GM18873 (cell line): ENCODE data around the gene ABCC12.

Experiments
- ATAC-seq: cut with Tn5 transposase; IDR thresholded peaks from one replicate; pipeline ENCODE4 v1.9.1; 2021; ENCODE audit warnings: mild to moderate bottlenecking, moderate library complexity, moderate number of reproducible peaks; ENCODE audit not compliant: unreplicated experiment, low FRiP score

ABCC12 gene

DNA sequence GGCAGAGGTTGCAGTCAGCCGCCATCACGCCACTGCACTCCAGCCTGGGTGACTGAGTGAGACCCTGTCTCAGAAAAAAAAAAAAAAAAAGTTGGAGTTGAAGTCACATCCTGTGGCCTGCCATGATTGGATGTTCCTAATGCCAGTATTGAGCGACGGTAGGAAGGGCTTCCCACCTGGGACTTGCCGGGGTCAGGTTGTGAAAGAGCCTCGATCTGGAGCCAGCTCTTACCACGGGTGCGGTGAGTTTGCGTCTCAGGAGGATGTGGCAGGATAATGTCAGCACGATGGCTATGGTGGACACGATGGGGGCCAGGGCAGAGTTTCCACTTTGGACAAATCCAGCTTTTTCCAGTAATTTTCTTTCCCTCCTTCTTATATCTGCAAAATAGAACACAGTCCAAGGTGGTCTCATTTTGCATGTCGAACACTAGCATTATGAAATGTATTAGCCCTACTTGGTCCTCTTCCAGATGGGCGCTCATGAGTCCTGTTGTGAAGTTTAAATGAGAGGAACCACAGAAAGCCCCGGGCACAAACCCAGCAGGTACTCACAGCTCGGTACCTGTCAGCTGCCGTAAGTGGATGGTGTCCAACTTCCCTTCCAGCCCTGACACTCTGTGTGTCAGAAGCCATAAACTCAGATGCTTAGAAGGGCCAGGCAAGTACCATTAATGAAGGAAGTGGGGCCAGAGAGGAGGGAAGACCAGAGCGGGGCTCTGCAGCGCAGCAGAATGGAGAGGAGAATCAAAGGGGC is 22.2 kb downstream of the ABCC12 start:
- ATAC-seq: no peak

DNA sequence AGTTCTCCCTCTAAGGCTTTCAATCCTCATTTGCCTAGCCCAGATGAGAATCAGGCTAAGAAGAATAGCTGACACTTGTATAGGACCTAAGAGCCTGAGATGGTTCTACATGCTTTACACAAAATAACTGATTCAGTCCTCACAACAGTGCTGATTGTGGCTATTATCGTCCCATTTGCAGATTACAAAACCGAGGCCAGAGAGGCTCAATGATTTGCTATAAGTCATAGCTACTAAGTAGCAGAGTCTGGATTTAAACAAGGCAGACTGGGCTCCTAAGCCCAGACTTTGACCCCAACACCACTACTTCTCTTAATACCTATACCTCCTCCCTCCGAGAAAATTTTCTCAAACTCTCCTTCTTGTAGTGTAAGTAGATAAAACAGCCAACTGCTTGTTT is 23.1 kb downstream of the ABCC12 start:
- ATAC-seq: no peak

DNA sequence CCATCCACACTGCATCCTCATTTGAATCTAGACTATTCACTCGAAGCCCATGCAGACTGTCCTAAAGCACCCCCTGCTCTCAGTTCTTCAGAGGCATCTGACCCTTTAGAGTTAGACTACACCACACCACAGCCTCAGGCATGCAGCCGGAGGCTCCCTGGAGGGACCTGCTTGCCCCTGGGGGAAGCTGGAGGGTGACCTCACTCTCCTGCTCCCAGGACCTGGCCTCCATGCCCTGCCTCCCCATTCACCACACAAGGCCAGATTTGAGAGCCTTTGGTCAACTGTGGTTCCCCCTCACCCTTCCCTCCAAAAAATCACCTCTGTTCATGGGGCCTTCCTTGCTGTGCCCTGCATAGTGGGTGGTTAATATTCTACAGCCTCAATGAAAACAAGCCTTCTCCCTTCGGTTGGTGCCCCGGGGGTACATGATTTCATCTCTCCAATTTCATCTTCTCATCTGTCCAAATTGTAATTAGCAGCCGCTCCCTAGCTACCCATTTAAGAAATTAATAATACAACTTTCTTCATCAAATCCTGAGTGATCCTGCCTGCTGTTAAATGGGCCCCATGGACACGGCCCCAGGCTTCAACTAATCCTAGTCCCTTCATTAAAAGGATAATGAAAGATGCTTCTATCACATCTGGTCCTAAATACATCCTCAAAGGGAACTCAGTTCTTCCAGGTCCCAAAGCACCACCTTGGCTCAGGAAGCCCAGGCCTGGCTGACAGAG is 24.4 kb downstream of the ABCC12 start:
- ATAC-seq: no peak

DNA sequence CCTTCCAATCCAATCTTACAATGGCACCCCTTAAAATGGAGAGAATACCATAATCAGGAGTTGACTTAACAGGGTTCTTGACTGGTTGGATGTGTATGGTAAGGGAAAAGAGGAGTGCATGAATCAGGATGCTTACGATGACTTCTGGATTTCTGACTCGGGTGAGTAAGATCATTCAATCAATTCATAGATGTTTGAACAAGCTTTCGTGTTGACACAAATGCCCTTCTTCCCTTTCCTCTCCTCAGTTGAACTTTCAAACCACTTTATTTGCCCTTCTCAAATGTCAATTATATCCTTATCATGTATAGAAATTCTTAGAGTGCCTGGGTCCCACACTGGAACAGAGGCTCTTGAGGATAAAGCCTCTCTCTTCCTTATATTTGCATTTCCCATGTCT is 25.9 kb downstream of the ABCC12 start:
- ATAC-seq: no peak

DNA sequence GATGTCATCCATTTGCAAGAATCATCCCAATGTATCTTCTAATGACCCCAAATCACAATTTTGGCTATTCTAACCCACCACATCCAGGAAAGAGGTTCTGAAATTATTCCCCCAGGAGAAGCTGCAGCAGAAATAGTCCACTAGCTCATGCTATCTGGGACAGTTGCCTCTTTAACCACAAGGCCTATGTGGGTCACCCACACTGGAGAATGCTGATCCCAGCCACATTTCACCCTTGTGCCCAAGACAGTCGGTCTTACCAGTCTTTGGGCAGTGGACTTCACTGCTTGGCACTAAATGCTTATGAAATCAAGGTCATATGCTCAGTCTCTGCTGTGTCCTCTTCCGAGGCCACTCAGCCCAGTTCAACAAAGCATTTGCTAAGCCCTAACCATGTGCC is 27.0 kb downstream of the ABCC12 start:
- ATAC-seq: no peak

DNA sequence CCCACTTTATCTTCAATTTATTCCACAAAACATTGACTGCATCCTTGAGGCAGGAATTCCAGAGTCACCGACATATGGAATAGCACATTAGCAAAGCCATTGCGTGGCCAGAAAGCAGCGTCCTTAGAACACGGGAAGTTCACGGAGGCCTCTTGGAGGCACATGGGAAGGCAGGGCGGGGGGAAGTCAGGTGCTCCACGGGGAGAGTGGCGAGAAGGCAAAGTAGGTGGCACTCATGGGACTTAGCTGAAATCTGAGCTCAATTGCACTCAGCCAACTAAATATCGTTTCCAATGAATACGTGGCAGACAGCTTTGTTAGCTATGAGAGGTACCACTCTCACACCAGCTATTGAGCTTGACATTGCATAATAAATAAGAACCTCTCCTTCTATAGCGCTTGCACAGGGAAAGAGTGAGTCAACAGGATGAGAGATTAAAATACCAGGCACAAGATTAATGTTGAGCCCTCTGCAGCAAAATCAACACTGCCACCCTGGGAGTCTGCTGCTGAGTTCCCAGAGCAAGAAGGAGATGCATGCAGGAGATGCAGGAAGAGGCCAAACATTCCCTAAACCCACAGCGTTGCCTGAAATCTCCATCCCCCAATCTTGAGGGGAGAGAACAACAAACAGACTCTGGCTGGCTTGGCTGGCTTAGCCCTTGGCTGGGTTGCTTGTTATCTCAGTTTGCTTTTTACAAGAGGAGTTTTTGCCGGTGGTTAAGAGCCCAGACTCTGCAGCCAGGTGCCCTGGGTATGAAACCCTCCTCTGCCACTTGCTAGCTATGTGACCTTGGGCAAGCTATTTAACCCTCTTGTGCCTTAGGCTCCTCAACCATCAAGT is 28.8 kb downstream of the ABCC12 start:
- no peak for ATAC-seq

DNA sequence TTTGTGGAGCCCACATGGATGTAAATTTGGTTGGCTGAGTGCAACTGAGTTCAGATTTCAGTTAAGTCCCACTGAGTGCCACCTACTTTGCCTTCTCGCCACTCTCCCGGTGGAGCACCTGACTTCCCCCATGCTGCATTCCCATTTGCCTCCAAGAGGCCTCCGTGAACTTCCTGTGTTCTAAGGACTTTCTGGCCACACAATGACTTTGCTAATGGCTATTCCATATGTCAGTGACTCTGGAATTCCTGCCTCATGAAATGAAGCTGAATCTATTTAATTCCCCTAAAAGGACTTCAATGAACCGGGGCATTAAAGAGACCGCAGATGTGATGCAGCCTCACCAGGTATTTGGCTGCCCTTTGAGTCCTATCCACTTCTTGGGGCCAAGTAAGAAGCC is 29.9 kb downstream of the ABCC12 start:
- ATAC-seq: no peak

DNA sequence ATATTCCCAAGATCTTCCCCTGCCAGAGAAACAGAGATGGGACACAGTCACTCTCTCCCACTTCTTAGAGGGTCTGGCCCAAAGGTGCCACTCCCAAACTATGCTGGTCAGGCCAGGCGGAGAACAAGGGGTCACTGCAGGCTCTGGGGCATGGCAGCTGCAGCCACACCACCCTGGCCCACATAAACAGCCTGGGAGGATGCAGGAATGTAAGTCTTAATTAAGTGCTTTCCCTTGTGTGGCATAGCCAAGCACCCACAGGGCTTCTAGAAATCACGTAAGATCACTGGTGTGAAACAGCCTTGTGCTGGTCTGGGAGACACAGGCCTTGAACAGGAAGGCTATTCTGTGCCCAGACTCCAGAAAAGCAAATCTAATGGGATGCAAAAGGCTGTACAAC is 31.5 kb downstream of the ABCC12 start:
- no peak for ATAC-seq

DNA sequence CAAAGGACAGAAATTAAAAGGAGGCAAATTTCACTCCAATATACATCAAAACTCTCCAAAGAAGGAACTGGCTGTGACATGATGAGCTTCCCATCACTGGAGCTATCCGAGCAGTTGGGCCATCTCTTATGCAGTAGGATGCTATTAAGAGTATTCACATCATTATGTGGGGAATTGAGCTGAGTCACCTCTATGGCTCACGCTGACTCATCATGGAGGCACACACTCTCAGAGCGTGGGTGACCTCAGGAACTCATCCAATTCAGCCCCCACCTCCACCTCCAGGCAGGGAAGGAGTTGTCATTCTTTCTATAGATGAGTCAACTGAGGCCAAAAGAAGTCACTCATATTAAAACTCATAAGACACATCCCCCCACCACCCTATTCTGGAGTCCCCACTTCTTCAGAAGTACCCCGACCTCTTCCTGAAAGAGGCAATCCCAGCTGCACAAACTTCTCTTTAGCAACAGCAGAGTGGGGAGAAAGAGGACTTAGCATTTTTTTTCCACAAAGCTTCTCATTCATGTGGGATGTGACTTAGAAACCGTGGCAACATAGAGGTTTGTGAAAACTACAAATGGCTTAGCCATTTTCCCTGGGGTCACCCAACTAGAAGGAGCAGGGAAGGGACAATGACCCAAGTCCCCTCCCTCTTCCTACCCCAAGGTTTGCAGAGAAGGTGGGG is 32.5 kb downstream of the ABCC12 start:
- ATAC-seq: no peak

DNA sequence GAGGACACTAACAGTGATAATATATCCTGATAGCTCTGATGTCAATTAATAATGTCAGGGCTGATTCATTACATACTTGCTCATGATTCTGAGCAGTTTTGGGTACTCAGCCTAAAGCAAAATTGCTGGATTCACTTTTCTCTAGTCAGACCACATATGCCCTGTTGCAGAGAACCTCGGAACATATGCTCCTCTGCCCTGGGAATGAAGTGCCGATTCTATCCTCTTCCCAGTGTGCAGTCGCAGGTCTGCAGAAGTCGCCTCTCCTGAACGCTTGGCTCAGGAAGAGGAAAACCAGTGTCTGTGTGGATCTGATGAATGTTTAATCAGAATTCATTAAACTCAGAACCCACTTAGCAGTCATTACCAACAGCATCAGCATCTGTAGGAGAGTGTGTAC is 34.5 kb downstream of the ABCC12 start:
- no peak for ATAC-seq

DNA sequence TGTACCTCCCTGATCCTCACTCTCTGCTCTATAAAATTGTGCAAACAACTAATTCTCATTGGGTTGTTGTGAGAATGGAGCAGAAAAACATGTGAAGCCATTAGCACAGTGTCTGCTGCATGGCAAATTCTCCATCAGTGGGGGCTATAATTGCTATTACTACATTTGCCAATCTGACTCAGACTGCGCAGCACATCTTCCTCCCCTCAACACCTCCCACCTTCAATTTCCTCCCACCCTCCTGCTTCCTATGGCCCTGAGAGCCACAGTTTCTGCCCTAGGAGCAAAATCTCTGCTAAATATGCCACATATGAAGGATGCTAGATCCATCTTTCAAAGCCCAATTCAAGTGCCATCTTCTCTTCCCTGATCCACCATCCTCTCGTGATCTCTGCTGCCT is 37.0 kb downstream of the ABCC12 start:
- no peak for ATAC-seq

DNA sequence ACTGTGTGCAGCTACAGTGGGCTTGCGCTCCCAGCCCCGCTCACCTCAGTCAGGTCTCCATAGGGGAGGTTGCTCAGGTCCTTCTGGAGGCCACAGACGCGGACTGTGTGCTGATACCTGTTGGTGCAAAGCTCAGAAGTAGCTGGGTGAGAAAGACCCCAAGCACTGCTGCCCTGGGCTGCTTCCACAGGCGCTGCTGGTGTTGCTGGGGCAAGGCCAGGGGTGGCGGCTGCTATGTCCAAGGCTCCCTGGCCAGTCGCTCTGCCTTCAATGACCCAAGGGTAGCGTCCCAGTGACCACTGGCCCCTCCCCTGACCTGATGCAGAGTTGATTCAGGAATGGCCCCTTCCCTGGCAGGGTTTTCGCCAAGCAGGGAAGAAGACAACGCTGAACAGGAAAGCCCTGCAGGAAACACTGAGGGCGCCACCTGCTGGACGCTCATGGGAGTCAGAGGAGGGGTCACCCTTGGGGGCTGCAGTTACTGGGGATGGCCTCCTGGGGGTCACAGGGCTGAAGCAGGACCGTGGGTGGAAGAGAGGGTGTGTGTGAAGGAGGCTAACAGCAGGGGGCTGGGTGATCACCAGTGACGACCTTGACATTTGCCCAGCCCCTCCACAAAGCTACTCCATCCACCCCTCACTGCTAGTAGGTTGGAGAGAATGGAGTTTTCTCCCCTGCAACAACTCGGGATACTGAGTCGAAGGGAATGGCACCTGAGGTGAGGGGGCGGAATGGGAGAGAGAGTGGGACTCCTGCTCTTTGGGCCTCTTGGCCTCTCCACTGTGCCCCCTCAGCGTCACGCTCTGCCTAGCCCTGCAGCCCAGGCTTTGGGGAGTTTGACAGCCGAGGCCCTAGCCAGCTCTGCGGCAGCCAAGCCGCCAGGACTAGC is 38.3 kb downstream of the ABCC12 start:
- ATAC-seq: no peak

DNA sequence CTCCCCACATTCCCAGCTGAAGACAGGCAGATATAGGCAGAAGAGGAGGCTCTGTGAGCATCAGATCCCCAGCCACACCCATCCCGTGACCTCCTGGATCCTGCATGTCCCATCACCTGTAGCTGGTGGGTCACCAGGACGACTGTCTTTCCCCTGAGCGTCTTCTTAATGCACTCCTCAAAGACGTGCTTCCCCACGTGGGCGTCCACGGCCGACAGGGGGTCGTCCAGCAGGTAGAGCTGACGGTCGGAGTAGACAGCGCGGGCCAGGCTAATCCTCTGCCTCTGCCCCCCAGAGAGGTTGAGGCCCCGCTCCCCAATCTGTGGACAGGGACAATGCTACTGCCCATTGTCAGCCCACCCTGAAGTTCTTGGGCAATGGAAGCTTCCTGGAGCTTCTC is 40.5 kb downstream of the ABCC12 start:
- no peak for ATAC-seq

DNA sequence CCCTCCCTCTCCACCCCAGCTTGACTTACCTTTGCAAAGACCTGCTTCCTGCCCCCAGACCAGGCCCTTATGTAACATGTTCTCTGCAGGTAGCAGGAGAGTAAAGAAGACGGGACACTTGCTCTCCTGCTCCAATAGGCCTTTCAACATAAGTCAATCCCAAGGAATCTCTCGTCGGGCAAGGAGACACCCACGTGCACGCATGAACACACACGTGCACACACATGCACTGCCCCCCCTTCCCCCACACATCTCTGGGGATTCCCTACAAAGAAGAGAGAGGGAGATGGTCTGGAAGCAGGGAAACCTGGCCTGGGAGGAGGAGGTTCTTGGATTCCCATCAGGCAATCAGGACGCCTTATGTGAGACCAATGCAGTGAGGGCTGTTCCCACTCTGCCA is 41.4 kb downstream of the ABCC12 start:
- no peak for ATAC-seq

DNA sequence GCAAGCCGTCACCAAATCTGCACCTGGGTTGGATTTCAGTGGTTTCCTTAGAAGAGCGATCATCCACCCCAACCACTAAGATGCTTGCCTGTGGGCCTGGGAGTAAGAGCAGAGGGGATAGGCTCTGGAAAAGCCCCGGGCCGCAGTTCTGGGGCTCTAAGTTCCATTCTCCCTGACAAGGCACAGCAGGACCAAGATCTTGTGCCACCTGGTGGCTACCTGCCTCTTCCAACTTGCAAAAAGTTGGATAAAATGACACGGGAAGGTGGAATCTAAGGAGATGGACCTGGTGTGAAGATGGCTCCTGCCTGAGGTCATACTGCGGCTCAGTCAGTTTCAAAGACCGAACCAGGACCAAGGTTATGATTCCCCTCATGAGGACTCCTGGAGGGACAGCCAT is 42.3 kb downstream of the ABCC12 start:
- ATAC-seq: no peak

DNA sequence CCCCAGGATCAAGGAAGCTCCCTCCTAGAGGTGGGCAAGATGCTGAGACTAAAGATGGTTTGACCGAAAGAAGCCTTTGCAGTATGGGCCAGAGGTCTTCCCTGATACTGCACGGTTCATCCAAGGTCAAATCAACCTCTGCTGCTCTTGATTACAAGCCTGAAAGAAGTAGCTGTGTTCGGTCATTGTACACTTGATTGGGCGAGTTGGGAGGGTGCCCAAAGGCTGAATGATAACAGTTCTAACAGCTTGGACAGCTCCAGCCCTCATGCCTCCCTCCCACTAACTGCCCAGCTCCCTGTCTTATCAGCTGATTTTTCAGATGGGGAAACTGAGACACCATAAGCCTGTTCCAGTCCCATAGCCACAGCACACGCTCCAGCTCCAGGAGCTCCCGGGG is 42.8 kb downstream of the ABCC12 start:
- no peak for ATAC-seq

DNA sequence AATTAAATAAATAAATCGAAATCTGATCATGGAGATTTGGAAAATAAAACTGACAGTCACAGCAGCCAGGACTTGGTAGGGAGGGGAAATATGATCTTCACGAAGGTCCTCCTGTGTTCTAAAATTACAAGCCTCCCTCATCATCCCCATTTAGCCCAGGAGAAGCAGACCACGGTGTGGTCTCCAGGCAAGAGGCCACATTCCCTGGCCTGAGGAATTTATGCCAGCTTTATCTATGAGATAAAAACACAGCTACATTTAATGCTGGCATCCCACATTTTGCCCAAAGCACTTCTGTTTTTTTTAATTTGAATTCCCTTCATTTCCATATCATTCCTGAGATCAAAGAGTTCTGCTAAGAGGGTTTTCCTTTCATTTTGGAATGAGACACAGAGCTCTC is 43.2 kb downstream of the ABCC12 start:
- ATAC-seq: no peak

DNA sequence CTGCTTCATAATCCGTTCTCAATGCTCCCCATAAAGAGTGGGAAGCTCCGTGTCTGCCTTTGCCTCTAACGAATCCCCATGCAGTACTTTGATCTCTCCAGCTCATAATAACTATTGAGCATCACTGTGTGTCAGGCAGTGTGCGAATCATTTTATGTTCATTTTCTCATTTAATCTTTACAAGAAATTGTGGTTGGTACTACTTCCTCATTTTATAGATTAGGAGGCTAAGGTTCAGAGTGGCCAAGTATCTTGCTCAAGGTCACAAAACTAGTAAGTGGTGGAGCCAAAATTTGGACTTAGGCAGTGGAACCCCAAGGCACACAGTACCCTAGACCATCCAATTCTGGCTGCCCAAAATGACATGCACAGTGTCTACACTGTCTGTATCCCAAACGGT is 44.8 kb downstream of the ABCC12 start:
- ATAC-seq: no peak

DNA sequence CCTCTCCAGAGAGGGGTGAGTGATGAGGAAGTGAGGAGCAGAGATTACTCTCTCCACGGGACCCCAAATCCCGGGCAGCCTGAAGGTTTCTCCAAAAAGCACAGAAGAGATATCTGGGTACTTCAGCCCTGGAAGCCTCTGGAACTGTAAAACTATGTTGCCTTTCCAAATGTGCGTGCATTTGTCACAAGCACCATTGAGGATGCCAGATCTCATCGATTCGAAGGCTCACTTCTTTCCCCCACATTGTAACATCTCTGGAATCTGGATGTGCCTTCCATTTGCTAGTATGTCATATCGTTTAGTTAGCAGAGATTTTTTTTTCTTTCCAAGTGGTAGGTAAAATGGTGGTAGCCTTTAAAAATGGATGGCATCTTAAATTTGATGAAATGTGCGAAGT is 45.8 kb downstream of the ABCC12 start:
- no peak for ATAC-seq

DNA sequence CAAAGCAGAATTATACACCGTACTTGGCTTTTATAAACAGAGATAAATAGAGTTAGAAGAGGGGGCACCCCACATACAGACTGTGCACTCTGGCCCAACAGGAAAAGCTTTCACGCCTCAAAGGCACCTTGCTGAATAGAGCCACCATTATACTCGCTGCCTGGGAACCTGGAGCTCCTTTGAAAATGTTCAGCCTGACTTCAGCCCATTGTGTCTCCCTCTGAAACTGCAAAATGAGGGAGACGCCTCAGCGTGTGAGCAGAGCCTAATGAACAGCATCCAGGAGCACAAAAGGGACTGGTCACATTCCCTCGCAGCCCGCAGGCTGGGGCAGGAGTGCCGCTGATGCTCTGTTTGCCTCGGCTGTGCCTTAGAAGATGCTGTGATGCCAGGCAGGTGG is 46.3 kb downstream of the ABCC12 start:
- ATAC-seq: no peak
